Stimulated activated CD8-positive, alpha-beta memory T cell treated with anti-CD3 and anti-CD28 coated beads, Interleukin-2, amount 100 ng/mL, for 1 hour (primary cell): ENCODE results near the gene PARD3B.
A peak's percentile ranks its signal among the peaks of the same experiment; 100 is the strongest.

ENCODE experiments used
- DNase-seq, 2 donors: peaks; one replicate each; pipeline ENCODE4 v3.0.0-alpha.2; 2020; ENCODE audit warnings: low read depth in 2 of 2

The PARD3B gene

DNA sequence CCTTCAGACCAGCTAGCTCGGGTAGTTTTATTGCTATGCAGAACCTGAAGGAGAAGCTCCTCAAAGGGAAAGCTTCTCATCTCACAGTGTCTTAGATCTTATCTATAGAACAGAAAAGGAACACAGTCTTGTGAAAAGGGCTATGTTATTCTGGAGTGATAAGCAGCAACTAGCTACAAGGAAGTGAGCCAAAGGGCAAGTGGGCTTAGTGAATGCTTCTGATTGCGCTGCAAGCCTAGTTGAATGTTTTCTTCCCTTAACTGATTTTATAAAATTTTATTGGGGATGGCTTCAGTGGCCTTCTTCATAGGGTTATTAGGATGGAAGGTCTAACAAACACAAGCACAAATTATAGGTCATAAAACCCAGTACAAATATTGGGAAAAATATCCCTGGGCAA is 400.1 kb downstream of the PARD3B start:
- no peak for DNase-seq

DNA sequence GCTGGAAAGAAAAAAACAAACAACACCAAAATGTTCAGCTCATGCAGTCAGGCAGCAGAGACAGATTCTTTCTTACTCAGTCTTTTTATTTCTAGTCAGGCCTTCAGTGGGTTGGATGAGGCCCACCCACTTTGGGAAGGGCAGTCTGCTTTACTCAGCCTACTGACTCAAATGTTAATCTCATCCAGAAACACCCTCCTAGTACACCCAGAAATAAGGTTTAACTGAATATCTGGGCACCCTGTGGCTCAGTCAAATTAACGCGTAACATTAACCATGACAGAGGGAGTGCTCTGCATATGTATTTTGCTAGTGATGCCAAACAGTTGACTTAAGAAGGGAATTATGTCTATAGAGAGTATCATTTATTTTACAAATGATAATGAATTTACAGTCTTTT is 401.6 kb downstream of the PARD3B start:
- DNase-seq, result no peak

DNA sequence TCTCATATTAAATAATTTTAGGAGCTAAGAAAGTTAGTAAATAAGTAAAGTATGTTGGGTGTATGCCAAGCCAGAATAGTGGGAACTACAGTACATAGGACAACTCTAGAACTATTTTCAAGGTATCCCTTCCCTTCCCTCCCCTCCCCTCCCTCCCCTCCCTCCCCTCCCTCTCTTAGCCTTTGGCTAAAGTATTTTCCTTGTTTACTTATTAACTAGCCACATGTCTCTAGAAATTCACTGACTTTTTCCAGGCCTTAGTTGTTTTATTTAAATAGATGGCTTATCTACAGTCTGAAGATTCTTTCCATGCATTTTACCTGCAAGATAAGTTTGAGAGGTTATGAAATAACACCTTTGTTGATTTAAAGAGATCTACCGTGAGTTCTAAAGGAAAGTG is 402.1 kb downstream of the PARD3B start:
- no peak for DNase-seq

DNA sequence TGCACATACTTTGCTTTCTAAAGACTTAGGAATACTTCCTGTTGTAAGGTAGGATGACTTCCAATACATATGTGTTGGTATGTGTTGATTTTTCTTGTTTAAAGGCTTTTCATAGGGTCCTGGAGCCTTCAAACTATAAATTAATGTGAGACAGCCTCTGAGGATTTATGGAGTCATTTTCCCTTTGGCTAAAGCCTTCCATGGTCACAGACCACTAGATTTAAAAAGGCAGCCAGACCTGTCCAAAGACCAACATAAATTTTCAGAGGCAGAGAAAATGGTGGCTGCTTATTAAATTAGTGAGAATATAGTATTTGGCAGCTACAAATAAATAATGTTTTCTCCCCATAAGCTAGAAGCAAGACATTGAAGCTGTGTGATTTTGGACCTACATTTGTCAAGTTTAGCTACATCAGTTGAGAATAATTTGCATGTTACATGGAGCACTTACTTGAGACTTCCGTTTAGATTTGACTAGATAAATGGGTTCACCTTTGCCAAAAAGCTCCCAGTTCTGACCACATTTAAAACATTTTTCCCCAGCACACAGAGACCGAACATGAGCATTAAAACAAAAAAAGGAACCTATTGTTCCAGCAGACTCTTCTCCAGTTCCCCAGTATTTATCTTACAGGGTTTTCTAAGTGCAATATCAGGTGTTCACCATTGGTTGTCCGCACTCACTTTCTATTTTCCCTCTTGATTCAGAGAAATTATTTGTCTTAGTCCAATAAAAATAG is 402.9 kb downstream of the PARD3B start:
- DNase-seq, result no peak

DNA sequence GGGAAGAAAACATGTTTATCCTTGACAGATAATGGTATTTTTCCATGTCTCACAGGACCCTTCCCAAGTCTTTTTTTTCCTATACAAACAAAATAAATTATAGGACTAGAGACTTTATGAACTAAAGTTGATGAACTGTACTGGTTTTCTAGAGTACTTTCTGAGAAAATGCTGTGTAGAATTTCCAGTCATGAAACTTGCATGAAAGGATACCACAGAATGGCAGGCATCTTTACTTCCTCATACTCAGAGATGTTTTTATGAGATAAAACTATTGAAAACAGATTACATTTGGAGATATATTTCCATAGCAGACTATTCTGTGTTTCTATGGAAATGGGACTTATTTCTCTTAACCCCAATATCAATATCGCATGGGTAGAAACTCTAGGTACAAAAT is 403.5 kb downstream of the PARD3B start:
- no peak for DNase-seq

DNA sequence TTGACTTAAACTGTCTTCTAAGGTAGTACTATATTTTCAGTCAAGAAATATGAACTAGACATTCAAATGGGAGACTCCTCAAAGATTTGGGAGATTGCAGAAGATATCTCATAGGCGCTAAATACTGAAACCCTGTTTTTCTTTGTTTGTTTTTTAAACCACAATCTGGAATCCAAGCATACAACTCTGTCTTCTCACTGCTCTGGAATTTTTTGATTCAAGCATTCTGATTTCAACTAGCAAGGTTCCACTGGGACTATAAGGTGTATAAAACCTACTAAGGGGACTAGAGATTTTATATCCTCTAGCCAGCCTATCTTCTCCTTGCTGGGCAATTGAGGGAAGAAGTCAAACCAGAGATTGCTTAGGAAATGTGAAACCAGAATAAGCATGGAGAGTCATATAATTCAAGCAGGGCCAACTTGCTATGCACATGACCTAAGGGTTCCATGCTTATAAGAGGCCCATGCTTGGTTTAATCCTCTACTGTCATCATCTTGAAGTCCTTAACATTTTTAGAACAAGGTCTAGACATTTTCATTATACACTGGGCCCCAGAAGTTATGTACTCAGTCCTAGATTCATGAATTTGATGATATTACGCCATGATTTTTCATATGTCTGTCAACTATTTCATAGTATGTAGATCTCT is 405.5 kb downstream of the PARD3B start:
- no peak for DNase-seq

DNA sequence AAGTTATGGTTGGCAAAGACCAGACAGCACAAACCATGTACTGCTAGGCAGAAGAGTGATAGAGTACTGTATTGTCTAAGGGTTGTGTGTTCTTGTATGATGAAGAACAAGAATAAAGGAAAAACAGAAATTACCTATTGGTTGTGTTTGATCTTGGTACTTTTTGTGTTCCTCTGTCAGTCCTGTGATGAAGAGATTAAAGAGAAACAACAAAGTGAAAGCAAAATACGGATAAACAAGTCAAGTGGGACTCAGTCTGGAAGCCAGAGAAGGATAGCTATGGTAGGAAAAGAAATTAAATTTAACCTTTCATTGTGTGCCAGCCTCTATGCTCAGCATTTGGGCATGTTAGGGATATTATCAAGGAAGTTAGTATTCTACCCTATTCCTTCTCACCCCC is 413.1 kb downstream of the PARD3B start:
- DNase-seq, result no peak

DNA sequence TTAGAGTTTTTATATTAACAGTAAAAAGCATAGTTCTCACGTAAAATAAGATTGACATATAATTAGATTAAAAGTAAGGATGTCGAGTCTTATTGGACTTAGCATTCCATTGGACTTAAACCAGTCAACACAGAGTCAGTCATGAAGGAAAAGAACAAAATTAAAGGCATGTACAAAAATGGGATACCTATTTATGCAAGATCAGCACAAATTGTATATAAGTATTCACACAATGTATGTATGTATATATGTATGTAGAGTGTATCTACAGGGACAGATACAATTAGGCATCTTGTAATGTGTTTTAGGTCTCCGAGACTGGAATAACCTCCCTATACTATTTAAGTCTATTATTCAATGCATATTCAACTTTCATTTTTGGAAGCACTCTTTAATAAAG is 419.1 kb downstream of the PARD3B start:
- DNase-seq, result no peak

DNA sequence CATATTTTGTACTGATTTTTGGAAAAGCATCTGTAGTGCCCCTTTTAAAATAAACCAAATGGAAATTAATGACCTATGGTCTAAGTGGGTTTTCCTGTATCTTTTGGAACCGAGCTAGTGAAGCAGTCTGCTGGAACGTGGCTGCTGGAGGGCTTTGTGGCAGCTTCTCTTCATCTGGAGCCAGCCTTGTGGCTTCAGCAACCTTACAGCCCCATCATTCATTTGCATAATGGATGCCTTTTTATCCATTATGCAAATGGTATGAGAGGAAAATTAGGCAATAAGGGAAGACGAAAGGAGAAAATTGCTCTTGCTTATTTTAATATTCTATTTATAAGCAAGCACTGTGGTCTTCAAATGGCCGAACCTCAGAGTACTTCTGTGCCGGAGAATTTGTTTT is 421.0 kb downstream of the PARD3B start:
- DNase-seq, result no peak

DNA sequence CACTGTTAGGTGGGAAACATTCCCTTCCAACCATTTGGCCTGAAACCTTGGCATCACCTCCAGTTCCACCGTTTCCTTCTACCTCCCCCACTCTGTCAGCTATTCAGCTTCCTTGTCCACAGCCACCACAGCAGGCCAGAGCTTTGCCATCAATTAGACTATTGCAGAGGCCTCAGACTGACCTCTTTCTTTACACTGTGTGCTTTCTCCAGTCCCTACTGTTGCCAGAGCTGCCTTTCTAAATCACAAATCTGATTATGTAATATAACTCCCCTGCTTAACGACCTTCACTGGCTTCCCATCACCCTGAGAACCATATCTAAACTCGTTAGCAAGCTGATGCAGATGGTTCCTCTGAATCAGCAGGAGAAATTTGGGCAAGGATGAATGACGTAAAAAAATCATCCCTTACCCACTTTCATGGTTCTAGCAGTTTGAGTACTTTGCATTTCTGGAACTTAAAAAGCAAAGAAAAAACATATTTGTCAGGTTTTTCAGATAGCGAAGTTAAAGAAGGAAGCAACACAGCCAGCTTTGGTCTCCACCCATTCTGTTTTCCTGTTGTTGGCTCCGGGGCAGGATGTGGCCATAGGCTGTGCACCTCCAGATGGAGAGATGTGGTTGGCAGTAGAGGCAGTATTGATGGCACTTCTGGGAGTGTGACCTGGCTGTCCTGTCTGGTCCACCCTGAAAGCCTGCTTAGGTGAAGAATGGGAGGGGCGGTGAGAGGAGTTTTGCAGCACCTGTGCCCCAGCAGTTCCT is 422.1 kb downstream of the PARD3B start:
- DNase-seq, result peak in 1 of 2 donors; percentile 16

DNA sequence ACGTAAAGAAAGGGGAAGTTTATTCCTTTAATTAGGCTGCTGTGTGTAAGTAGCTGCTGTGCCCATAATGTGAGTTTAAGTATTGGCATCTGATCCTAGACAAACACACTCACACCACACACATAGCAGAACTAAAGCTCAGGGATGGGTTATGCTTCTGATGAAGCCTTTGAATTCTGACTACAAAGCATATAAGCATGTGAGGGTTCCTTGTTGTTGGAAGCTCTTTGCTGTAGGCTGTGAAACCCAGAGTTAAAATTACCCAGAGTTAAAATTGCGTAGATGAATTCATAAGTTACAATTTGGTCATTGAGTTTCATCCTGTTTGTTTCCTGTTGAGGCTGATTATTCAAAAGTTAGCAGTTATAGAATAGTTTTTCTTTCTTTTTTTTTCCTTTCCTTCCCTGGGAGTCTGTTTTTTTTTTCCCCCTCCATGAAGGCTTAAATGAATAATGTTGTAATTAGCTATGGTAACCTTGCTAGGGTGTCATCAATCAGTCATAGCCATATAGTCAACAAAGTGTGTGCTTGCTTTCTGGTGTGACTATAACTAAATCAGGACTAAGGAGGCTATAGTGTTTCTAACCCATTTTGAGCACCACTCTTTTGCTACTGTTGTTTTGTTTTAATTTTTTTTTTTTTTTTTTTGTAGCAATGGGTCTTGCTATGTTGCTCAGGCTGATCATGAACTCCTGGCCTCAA is 426.1 kb downstream of the PARD3B start:
- no peak for DNase-seq

DNA sequence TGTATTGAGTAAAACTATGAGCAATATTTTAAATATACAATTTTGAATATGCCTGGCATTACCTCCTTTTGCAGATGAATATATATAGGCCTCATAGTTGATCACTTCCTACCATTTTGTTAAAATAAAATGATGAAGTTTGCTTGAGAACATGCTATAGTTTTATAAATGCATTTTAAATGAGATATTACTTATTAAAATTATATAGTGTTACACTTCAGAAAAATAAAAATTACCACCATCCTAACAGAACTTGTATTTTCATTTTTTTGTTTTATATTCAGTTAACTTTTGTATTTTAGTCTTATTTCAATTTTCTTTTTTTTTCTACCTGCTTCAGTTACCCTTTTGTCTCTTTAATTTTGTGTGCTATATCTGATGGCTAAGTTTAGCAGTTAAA is 426.9 kb downstream of the PARD3B start:
- DNase-seq, result no peak

DNA sequence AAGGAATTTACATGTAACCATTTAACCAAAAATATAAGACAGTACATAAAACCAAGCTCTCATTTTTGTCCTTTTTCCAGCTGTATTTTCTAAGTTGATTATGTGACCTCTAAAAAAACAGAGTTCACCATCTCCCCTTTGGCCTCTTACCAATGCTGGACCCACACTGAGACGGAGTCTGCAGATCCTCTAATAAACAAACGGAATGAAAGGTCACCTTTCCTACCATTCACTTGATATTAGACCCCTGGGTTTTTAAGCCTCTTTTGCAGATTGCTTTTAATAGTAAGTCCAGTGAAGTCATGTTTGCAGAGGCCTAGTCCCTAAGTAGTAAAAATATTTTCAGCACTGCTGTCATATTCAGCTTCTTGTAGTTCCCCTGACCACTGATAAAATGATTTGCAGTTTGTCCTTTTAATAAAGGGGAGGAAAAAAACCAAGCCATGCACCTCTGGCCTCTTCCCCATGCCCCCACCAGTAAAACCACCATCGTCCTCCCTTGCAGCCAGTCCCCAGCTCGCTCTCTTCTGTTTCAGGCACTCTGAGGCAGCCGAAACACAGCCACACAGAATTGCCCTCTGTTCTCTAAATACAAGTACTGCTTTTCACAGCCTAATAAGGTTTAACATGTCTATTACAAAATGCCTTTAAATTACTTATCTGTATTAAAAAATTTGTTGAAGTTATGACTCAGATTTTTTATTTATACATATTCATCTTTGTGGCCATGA is 427.5 kb downstream of the PARD3B start:
- no peak for DNase-seq

DNA sequence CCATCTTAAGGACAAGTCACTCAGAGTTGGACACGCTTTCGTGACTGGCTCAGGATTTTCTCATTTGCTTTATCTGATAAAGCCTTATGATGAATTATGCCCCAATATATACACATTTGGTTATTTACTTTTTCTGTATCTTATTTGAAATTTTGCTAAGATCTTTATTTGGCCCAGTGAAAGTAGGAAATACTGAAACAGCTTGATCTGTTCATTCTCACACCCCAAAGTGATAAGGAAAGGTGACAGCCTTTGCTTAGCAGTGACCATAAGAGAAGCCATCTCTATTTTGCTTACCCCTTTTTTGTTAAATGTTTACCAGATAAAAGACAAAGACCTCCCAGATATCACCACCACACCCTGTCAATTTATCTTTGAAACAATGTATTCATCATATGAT is 428.3 kb downstream of the PARD3B start:
- no peak for DNase-seq

DNA sequence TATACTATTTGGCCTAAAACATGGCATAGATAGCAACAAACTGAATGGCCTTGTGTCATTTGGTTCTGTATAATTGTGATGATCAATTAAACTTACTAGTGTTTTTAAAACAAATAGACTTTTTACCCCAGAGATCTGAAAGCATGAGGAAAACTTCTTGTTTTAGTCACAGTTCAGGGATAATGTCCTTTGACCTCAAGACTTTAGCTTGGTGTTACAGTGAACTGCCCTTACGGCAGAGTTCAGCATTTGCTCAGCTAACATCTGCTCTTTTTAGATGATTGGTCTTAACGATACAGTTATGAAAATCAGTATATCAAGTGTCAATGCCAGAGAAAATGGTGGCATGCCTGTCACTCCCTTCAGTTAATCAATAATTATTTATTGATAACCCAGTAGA is 429.2 kb downstream of the PARD3B start:
- DNase-seq, result no peak

DNA sequence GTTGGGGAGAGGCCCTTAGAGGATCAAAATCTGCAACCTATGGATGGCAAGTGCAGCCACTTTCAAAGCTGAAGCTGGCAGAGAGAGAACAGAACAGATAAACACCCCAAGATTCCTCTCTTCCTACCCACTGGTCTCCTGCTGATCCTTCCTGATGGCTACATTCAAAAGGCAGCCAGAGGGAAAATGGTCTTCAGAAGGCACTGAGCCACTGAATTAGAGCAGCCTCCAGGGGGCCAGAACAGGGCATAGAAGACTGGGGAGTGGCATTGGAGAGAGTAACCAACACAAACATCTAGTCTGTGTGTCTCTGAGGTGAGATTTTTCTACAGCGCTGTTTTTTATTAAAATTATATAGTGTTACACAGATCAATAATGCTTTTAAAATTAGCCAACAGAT is 432.6 kb downstream of the PARD3B start:
- no peak for DNase-seq

DNA sequence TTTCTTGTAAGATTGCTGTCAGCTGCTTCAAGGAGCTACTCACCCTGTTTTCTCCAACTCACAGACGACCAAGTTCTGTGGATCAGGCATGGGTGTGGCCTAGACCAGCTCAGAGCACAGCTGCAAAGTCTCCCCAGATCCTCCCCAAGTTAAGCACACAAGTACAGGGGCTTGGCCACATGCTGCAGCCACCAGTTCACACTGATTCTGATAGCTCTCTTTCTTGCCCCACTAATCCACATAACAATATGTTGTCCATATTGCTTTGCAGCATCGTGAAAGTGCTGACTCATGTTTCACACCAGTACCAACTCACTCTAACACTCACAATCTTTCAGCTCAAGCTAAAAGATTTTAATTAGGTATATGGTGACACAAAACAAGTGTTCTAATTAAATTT is 437.0 kb downstream of the PARD3B start:
- DNase-seq, result no peak

DNA sequence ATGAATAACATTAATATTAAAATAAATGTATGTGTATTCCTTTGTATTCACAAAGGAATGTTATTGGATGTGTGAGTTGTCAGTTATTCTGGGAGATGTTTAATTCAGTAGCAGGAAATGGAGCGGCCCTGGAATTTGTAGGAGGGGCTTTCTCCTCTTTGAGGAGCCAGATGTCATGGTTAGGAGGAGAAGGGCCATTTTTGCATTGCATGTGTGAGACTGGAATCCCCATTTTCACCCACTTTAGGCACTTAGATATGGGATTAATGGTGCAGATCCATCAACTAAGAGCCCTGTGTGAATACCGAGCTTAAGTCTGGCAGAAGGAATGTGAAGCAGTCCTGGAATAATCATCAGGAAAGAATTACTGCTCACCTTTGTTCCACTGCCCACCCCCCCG is 439.2 kb downstream of the PARD3B start:
- no peak for DNase-seq

DNA sequence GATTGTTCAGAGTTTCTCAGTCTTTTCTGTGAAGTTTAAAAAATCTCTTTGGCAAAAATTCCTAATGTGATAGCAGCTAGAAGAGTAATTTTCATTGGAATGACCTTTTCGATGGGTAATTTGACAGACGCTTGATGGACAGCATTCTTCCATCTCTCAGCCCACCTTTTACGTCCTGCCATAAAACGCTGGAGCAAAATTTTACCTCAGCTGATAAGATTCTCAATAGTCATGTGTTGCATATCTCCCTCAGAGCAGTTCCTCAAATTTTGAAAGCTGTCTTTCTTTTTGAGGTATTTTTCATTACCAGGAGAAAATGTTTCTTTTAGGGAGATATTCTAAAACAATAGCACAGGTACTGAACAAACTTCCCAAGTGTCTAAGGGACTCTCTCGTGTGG is 441.4 kb downstream of the PARD3B start:
- no peak for DNase-seq

DNA sequence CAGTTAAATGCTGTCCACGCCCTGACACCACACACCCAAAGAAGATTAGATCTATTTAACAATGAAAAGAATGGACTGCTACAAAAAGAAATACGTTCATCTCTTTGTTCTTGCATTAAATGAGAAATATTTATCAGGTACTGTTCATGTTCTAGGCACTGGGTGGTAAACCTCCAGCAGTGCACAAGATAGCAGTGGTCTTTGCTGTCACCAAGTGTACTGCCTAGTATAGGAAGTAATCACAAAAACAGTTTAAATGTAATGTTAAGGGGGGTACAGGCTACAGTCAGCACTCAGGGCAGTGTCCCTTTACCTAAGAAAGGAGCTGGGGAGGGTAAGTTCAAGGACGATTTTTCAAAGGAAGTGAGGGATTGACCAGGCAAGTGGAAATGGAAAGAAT is 443.6 kb downstream of the PARD3B start:
- no peak for DNase-seq

DNA sequence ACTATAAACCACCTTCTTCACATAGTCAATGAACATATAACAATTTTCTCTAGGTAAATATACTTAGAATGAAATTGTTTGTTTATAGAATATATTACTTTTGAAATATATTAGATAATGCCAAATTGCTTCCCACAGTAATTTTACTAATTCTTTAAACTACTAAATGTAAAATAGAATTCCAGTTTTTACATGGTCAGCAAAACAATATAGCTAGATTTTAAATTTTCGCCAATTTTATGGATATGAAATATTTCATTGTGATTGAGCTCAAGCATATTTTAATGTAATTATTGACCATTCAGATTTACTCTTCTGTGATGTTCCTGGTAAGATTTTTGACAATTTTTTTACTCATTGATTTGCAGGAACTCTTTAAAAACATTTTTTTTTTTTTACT is 444.6 kb downstream of the PARD3B start:
- no peak for DNase-seq
